ENCODE data around the gene MAP2.
"Not testable (repeated sequence)": the region's sequence is repeated elsewhere in the genome, so short reads cannot be mapped to it uniquely, and the experiment has no call there.

Gene MAP2

DNA sequence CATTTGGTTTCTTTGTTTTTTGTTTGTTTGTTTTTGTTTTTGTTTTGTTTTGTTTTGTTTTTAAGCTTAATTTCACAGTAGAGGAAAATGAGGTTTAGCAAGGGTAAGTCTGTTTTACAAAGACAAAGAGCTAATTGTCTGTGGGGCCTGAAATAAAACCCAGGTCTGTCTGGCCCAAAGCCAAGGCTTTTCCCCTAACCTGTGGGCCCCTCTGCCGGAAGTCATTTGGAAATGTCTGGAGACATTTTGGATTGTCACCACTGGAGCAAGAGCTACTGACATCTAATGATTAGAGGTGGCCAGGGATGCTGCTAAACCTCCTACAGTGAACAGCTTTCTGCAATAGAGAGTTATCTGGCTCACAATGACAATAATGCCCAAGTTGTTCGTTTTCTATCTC lies 167.2 kb downstream of the MAP2 start:
- no peak for DNase-seq

GRCh38 chr2:209592106-209592505 lies 168.3 kb downstream of the MAP2 start:
- DNase-seq, result no peak

DNA sequence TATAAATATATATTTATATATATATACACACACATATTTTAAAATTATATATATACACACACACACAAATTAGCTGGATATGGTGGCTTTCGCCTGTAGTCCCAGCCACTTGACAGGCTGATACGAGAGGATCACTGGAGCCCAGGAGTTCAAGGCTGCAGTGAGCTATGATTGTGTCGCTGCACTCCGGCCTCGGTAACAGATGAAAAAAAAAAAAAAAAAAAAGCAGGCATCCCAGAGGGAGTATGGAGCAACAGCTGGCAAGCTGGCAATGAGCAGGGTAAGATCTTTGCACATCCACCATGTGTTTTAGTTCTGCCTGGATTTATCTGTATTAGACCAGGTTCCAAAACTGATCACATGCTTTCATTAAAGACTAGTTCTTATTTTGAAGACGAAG lies 170.1 kb downstream of the MAP2 start:
- DNase-seq, result no peak

DNA sequence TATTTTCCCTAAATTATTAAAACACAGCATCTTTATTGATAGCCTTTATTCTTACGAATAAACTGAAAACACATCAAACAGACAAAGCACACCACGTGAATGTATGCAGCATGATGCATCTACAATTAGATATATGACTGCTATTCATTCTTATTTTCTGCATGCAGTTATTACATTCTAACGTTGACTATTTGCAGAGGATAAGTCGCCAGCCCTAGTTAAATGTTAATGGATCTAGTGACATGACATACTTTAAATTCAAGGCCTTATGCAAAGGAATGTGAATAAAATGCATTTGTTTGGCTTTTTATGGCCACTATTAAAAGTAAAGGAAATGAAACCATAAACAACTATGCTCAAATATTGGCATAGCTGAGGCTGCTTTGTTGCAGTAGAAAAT lies 172.4 kb downstream of the MAP2 start:
- DNase-seq, result no peak

DNA sequence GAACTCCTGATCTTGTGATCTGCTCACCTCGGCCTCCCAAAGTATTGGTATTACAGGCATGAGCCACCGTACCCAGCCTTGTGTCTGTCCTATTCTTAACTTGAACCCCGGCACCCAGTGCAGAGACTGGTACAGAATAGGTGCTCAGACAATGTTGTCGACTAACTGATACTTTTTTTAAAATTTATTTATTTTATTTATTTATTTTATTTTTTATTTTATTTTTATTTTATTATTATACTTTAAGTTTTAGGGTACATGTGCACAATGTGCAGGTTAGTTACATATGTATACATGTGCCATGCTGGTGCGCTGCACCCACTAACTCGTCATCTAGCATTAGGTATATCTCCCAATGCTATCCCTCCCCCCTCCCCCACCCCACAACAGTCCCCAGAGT lies 174.4 kb downstream of the MAP2 start:
- not testable (repeated sequence) for DNase-seq

DNA sequence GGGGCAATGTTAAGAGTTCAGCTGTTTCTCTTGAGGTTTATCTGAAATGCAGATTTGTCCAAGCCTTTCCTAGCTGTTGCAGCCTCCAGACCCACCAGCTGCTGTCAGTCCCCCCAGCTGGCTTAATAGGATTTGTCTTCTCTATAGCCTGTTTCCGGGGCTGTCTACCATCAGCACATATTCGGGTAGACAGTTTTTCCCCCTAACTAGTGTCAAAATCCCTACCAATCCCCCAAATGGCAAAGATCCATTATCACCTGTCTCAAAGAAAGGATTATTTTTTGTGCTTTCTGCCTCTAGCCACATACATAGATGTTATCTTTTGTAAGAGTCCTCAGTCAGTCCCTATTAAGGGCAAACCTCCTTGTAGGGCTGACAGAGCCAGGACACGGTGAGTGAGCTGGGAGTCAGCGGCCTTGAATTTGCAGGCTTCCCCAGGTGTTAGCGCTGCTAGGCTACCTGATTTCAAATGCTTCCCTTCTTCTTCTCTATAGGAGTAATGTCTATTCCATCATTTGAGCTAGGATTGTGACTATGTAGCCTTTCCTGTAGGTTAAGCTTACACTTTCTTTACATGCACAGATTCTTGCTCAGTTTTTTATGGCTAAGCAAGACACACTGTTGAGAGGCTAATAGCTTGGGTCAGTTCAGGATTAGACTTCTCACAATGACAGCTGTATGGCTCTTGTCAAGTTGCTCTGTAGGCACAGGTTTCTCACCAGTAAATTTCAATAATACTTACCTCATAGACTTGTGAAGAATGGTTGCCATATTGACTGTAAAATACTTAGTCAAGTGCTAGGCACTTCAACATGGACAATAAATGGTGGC lies 176.7 kb downstream of the MAP2 start:
- DNase-seq, result no peak

- no peak for DNase-seq
Measured at GRCh38 chr2:209601497-209601896, 177.7 kb downstream of the MAP2 start.

GRCh38 chr2:209602259-209602658 lies 178.4 kb downstream of the MAP2 start:
- no peak for DNase-seq

- no peak for DNase-seq
Measured at GRCh38 chr2:209609531-209609930, 185.7 kb downstream of the MAP2 start.

DNA sequence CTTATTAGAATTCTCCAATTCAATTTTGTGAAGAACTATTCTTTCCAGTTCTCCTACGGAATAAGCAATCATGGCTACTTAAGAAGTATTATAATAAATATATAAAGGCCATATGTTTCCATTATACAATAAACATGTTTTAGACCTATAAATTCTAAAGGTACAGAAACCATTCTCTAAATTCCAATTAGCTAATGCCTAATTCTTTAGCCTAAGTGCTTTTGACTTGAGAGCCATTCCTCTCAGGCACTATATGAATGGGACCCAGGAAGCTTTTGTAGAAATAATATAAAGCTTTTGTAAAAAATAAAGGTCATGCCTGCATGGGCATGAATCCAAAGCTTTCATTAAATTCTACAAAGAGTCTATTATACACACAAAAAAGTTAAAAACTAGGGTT lies 186.8 kb downstream of the MAP2 start:
- DNase-seq, result no peak

- no peak for DNase-seq
Measured at GRCh38 chr2:209613649-209614305, 189.9 kb downstream of the MAP2 start.

DNA sequence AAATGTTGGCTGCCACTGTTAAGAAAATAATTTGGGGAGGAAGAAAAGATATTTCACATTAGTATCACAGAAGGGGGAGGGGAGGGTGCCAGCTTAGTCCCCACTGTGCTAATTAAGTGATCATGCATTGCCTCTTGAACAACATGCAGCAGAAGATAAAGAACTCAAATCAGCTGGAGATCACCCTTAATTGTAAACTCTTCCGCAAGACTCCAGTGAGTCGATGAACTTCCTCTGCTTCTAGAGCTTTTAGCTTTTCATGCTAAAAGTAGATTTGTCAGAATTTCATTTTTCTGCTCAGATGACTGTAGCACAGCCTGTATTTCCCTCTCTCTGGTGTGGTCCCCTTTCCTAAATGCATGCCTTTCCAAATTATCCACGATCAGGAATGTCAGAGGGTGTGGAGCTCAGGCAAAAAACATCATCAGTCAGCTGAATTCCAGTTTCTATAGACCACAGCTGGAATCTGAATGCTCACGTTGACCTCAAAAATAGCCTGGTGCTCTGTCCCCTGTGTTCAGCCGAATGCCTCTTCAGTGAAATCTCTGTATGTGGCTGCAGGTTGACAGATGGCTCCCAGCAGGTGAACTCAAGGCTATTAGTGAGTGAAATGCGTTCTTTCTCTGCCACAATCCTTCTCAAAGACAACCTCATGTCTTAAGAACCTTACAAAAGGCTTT lies 191.0 kb downstream of the MAP2 start:
- no peak for DNase-seq

DNA sequence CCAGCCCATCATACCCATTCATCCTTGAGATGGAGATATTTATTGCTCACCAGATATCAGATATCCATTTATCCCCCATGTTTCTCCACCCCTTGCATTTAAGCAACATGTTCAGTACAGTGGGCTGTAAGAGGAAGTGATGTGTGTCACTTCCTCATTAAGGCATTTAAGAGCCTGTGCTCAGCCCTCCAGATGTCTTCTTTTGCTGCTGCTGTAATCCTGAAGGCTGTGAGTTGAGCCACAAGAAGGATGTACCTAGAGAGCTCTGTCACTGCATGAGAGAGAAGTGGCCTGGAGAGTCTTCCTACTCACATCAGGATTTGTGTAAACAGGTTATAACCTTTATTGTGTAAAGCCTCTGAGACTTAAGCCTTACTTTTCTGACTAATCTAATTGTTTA lies 195.9 kb downstream of the MAP2 start:
- no peak for DNase-seq

GRCh38 chr2:209624192-209624938 lies 200.5 kb downstream of the MAP2 start:
- DNase-seq, result no peak

DNA sequence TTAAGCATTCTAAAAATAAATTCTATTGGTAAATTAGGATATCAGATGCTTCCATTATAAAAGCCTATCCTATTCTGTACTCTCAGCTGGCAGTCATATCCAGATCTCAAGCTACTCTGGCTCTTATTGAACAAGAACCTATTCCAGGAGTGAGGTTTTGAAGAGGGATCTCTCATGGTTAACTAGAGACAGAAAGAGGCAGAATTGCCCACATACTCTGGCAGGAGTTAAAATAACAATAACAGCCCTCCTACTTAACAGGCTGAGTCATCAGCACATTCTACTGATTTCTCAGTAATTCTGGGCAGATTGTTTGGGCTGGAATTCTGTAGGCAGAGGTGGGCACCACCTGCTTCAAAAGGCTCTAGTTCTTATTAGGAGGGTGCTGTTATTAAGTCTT lies 205.8 kb downstream of the MAP2 start:
- DNase-seq, result peak in 1 of 51 donors; percentile 35

GRCh38 chr2:209633911-209634310 lies 210.1 kb downstream of the MAP2 start:
- DNase-seq, result peak in 1 of 51 donors; percentile 17

GRCh38 chr2:209636076-209636475 lies 212.2 kb downstream of the MAP2 start:
- peak in 8 of 51 donors; percentile 2 to 60 (median 12) for DNase-seq

DNA sequence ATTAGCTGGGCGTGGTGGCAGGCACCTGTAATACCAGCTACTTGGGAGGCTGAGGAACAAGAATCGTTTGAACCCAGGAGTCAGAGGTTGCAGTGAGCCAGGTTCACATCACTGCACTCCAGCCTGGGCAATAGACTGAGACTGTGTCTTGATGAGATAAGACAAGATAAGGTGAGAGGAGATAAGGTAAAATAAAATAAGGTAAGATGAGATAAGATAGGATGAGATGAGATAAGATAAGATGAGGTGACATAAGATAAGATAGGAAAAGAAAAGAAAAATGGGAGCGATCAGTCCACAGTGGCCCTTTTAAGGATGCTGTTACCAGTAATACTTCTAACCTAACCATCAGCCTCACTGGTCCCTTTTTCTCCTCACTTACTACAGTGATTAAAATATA lies 213.4 kb downstream of the MAP2 start:
- DNase-seq, result no peak

DNA sequence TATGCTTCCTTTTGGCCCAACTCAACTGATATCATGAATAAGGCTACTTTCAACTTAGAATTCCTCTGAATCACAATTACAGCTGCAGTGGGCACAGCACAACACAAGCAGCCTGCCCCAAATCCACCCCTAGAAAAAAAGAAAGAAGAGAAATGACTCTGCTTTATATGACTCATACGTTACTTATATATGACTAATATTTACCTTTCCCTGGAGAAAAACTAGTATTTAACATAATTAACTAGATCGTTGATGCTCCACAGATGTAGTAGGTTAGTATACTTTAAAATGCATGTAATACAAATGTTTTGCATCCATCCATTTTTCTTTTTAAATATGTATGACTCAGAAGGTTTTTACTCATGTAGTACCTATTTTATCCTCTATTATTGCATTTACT lies 214.5 kb downstream of the MAP2 start:
- no peak for DNase-seq

- DNase-seq, result no peak
Measured at GRCh38 chr2:209640358-209640757, 216.5 kb downstream of the MAP2 start.

DNA sequence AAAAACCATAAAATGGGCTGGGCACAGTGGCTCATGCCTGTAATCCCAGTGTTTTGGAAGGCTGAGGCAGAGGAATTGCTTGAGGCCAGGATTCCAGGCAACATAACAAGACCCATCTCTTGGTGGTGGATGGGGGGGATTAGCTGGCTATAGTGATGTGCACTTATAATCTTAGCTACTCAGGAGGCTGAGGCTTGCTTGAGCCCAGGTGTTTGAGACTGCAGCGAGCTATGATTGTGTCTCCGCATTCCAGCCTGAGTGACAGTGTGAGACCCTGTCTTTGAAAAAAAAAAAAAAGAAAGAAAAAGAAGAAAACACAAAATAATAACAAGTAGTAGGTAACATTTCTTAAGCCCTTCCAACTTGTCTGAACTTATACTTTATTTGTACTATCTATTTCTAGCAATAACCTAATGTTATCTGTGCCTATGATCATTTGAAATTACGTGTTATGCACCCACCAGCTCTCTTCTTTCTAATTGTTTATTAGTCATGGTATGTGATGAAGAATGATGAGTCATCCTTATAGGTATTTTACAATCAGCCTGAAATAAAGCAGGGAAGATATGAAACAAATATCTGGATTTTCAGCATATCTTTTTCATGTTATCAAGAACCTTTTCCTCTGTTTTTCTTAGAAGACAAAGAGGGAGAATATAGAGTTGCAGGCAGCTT lies 218.4 kb downstream of the MAP2 start:
- no peak for DNase-seq

All from hypothalamus (tissue), 51 donors.